ENCODE results near the gene AEBP2.
"Not testable (repeated sequence)": the region's sequence is repeated elsewhere in the genome, so short reads cannot be mapped to it uniquely, and the experiment has no call there.

The AEBP2 gene

GRCh38 chr12:19421503-19422282, 17.6 kb upstream of the AEBP2 start:
- DNase-seq = no peak

GRCh38 chr12:19423166-19423930, 15.9 kb upstream of the AEBP2 start:
- no peak for DNase-seq

GRCh38 chr12:19428246-19428645, 11.0 kb upstream of the AEBP2 start:
- no peak for DNase-seq

GRCh38 chr12:19429491-19429890, 9.8 kb upstream of the AEBP2 start:
- not testable (repeated sequence) for DNase-seq

GRCh38 chr12:19430988-19431387, 8.3 kb upstream of the AEBP2 start:
- no peak for DNase-seq

- peak; percentile 17 for DNase-seq
Measured at GRCh38 chr12:19431407-19432308, 7.6 kb upstream of the AEBP2 start.

GRCh38 chr12:19432309-19433170, 6.8 kb upstream of the AEBP2 start:
- no peak for DNase-seq

GRCh38 chr12:19434538-19434937, 4.8 kb upstream of the AEBP2 start:
- DNase-seq = no peak

- no peak for DNase-seq
Measured at GRCh38 chr12:19435831-19436497, 3.3 kb upstream of the AEBP2 start.

GRCh38 chr12:19436931-19437330, 2.4 kb upstream of the AEBP2 start:
- DNase-seq = no peak

GRCh38 chr12:19437996-19438395, 1.3 kb upstream of the AEBP2 start:
- no peak for DNase-seq

- DNase-seq = peak; percentile 62
Measured at GRCh38 chr12:19440019-19440858, 947 bp downstream of the AEBP2 start.

GRCh38 chr12:19440916-19441315, 1.6 kb downstream of the AEBP2 start:
- no peak for DNase-seq

- no peak for DNase-seq
Measured at GRCh38 chr12:19443585-19443984, 4.3 kb downstream of the AEBP2 start.

GRCh38 chr12:19444097-19444496, 4.8 kb downstream of the AEBP2 start:
- DNase-seq = no peak

GRCh38 chr12:19447386-19447785, 8.1 kb downstream of the AEBP2 start:
- no peak for DNase-seq

- DNase-seq = no peak
Measured at GRCh38 chr12:19449814-19450213, 10.5 kb downstream of the AEBP2 start.

GRCh38 chr12:19450362-19450761, 11.1 kb downstream of the AEBP2 start:
- DNase-seq = no peak

- DNase-seq = no peak
Measured at GRCh38 chr12:19451196-19451595, 11.9 kb downstream of the AEBP2 start.

- DNase-seq = no peak
Measured at GRCh38 chr12:19453961-19454360, 14.7 kb downstream of the AEBP2 start.

GRCh38 chr12:19454837-19455236, 15.5 kb downstream of the AEBP2 start:
- DNase-seq = no peak

All from activated naive CD4-positive, alpha-beta T cell treated with anti-CD3 and anti-CD28 coated beads, Interleukin-2, amount 50 U/mL, for 16 hours (primary cell).